ENCODE data around the gene ATP2C2.

DNA sequence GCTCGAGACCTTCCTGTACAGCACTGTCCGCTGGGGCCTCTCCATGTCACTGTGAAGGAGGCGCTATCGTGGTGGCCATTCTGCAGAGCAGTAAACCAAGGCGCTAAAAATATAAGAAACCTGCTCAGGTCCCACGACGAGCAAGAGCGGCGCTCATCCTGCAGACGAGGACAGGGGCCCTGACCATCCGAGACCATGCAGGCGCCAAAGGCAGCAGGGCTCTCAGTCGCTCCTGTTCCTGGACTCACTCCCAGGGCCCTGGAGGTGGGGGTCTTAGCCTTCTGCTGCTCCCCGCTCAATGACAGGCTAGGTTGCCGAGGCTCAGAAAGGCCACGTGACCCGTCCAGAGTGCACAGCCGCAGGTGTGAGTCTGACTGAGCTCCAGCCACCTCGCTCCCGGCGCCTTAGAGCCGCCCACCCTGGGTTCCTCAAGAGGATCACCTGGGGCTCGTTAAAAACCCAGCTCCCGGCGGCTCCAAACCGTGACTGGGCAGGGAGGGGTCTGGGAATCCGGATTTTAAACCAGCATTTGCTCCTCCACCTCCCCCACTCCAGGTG, 509 bp upstream of the ATP2C2 start:
- TF ChIP-seq CTCF (IDR thresholded peaks at IDR 0.05) (no peak), EZH2 (IDR thresholded peaks at IDR 0.05; ENCODE audit: borderline replicate concordance, insufficient read depth, low read depth, low read length, poor library complexity, severe bottlenecking) (no peak)

All from B cell (primary cell).